Activated CD8-positive, alpha-beta T cell treated with anti-CD3 and anti-CD28 coated beads for 36 hours (primary cell): ENCODE results near the gene TMPRSS12. TPM values are rescaled to one million over a fixed set of nuclear protein-coding genes. Genes with fewer than 3 reads are reported as not detected.

ENCODE experiments used
- ATAC-seq: fragments of 200-7000 bp; cut with Tn5 transposase; one replicate; pipeline ENCODE4 v1.10.0; 2021; ENCODE audit warnings: mild to moderate bottlenecking, moderate library complexity
- CTCF ChIA-PET: fragments of 350-600 bp; sonication (Branson Sonifier 250); formaldehyde crosslinking; loops from one replicate; lab custom pipeline; 2021; ENCODE audit warnings: antibody characterized with exemption; lab: Charles Lee
- POLR2A ChIA-PET: fragments of 350-600 bp; sonication (Branson Sonifier 250); formaldehyde crosslinking; loops from one replicate; lab custom pipeline; 2021; ENCODE audit warnings: antibody characterized with exemption; lab: Charles Lee
- DNase-seq: peaks from one replicate; pipeline ENCODE4 v3.0.0-alpha.2; 2020
- H3K27ac Mint-ChIP-seq: one replicate; pipeline ENCODE4 v1.8.0; 2021; ENCODE audit warnings: mild to moderate bottlenecking, mixed read lengths
- H3K27me3 Mint-ChIP-seq: one replicate; pipeline ENCODE4 v1.8.0; 2021; ENCODE audit warnings: mixed read lengths
- H3K36me3 Mint-ChIP-seq: one replicate; pipeline ENCODE4 v1.8.0; 2021; ENCODE audit warnings: low read depth, mixed read lengths
- H3K4me1 Mint-ChIP-seq: one replicate; pipeline ENCODE4 v1.8.0; 2021; ENCODE audit warnings: low read depth, mixed read lengths
- H3K4me3 Mint-ChIP-seq: one replicate; pipeline ENCODE4 v1.8.0; 2021; ENCODE audit warnings: mild to moderate bottlenecking, moderate library complexity, mixed read lengths
- H3K9me3 Mint-ChIP-seq: one replicate; pipeline ENCODE4 v1.8.0; 2021; ENCODE audit warnings: mixed read lengths
- intact Hi-C: fragments of 100-400 bp; cut with micrococcal nuclease; formaldehyde crosslinking; loops from one replicate; pipeline ENCODE4 v1.10.0; 2022
- total RNA-seq, 2 experiments: library from RNA; stranded (reverse); gene quantifications; one replicate each; pipeline ENCODE4 v1.2.3, GENCODE V29; 2021
- TF ChIP-seq, protein P1 (sequence below): fragments of 200-600 bp; IDR thresholded peaks from one replicate; pipeline ENCODE4 v1.8.0; 2022; ENCODE audit warnings: antibody characterized with exemption, mild to moderate bottlenecking

Gene TMPRSS12
- total RNA-seq, 2 experiments from 2014 or later: not detected

DNA sequence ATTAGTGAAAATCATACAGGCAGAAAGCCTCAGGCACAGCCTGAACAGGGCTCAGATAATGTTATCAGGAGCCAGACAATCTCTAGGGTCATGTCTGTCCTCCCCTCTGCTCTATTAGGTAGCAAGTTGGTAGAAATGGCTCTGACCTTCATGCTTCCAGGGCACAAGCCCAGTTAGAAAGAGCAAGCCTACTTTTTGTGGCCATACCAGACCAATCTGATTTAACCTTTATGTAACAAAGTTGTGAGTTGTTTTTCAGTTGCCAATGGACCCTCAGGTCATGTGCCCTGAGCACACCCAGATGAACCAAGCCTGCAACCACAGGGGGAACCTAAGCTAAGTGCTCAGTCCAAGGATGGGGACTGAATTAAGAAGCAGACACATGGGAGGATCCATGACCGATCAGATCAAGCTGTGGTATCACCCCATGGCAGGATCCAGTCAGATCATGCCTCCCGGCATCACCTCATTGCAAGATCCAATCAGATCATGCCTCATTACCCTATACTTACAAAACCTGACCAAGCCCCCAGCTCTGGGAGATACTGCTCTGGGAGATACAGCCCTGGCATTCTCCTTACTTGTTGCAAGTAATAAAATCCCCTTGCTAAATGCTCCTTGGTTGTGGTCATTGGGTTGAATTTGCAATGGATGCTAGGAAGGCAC is 90.9 kb downstream of the TMPRSS12 start:
- CTCF ChIA-PET: no interaction called here
- peaks cover 3% of the 10 kb centered on the region for H3K36me3 Mint-ChIP-seq
- no peaks in the 10 kb centered on the region for H3K27me3 Mint-ChIP-seq
- POLR2A ChIA-PET: no interaction called here
- H3K4me3 Mint-ChIP-seq: no peak overlapping the region
- intact Hi-C loops: no loop called here
- DNase-seq: no peak
- no peak for ATAC-seq
- TF ChIP-seq, protein P1, sequence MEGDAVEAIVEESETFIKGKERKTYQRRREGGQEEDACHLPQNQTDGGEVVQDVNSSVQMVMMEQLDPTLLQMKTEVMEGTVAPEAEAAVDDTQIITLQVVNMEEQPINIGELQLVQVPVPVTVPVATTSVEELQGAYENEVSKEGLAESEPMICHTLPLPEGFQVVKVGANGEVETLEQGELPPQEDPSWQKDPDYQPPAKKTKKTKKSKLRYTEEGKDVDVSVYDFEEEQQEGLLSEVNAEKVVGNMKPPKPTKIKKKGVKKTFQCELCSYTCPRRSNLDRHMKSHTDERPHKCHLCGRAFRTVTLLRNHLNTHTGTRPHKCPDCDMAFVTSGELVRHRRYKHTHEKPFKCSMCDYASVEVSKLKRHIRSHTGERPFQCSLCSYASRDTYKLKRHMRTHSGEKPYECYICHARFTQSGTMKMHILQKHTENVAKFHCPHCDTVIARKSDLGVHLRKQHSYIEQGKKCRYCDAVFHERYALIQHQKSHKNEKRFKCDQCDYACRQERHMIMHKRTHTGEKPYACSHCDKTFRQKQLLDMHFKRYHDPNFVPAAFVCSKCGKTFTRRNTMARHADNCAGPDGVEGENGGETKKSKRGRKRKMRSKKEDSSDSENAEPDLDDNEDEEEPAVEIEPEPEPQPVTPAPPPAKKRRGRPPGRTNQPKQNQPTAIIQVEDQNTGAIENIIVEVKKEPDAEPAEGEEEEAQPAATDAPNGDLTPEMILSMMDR: no peak
- H3K9me3 Mint-ChIP-seq: peaks cover 7% of the 10 kb centered on the region
- H3K27ac Mint-ChIP-seq: no peak overlapping the region
- H3K4me1 Mint-ChIP-seq: no peaks in the 10 kb centered on the region

DNA sequence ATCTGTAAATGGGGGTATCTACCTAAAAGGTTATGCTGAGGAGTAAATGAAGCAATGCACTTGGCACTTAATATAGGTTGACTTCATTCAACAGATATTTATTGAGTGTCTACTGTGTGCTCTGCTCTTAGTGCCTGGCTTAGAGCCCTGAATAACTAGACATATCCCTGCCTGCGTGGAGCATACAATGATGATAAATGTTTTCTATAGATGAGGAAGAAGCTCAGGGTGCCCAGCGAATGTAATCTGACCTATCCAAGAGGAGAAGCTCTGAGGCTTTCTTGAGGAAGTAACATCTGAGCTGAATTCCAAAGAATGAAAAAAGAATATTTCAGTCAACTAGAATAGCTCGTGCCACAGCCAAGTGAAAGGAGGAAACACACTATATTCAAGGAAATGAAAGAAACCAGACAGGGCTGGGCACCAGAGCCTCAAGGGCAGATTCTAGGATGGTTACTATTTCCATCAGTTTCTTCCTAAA is 91.7 kb downstream of the TMPRSS12 start:
- Mint-ChIP-seq H3K27me3 (no peaks in the 10 kb centered on the region), H3K27ac (peak overlapping the region; percentile 27), H3K36me3 (peaks cover 6% of the 10 kb centered on the region), H3K4me1 (no peaks in the 10 kb centered on the region), H3K4me3 (no peak overlapping the region), H3K9me3 (peaks cover 9% of the 10 kb centered on the region)
- TF ChIP-seq, protein P1: no peak
- CTCF ChIA-PET: no interaction called here
- intact Hi-C loops: no loop called here
- DNase-seq: no peak
- ATAC-seq: no peak
- POLR2A ChIA-PET: no interaction called here

GRCh38 chr12:50934981-50935807 is 92.5 kb downstream of the TMPRSS12 start:
- Mint-ChIP-seq H3K4me1 (no peaks in the 10 kb centered on the region), H3K27ac (no peak overlapping the region), H3K9me3 (peaks cover 9% of the 10 kb centered on the region), H3K27me3 (no peaks in the 10 kb centered on the region), H3K36me3 (peaks cover 6% of the 10 kb centered on the region), H3K4me3 (no peak overlapping the region)
- ATAC-seq (no peak), DNase-seq (no peak)
- TF ChIP-seq, protein P1: no peak
- ChIA-PET POLR2A (no interaction called here), CTCF (no interaction called here)
- intact Hi-C loops: no loop called here

DNA sequence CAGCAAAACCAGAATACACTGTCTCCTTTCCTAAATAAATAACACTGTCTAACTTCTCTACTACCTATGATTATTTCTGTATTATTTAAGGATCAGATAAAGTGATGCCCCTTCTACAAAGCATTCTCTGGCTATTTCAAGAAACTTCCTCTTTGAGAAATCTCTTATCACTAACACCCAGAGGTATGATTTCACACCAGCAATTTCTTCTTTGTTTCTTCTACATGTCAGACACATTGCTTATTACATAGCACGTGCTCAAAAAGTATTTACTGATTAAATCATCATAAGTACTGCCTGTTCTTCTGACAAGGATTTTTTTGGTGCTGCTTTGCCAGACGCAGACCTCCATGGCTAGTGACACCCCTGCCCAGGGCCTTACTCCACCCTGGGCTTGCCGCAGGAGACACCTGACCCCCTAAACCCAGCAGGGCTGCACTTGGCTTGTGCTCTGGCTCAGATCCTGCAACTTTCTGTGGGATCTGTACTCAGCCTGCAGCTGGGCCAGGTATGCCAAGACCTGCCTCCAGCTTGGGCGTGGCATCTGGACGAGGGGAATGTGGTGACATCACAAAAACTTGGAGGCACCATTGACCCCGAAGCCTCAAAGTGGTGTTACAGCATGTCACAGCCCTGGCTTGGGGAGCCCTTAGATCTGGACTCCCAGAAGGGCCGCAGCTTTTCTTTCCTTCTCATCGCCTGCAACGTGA is 94.2 kb downstream of the TMPRSS12 start:
- H3K4me1 Mint-ChIP-seq: no peaks in the 10 kb centered on the region
- TF ChIP-seq, protein P1: no peak
- intact Hi-C loops: no loop called here
- peaks cover 9% of the 10 kb centered on the region for H3K9me3 Mint-ChIP-seq
- no peak for ATAC-seq
- no peak overlapping the region for H3K27ac Mint-ChIP-seq
- H3K36me3 Mint-ChIP-seq: peaks cover 6% of the 10 kb centered on the region
- CTCF ChIA-PET: no interaction called here
- no peaks in the 10 kb centered on the region for H3K27me3 Mint-ChIP-seq
- H3K4me3 Mint-ChIP-seq: no peak overlapping the region
- no peak for DNase-seq
- POLR2A ChIA-PET: no interaction called here

Other genes starting within 250 kb of the TMPRSS12 start
- 10 to 100 TPM; 46.6 to 49.8 TPM for gene ATF1, start 78.8 kb upstream of the TMPRSS12 start, total RNA-seq
- not detected for gene HIGD1C, start 109.6 kb downstream of the TMPRSS12 start, total RNA-seq
- 10 to 100 TPM; 21.6 to 23.9 TPM for gene SLC11A2, start 183.5 kb downstream of the TMPRSS12 start, total RNA-seq
- 10 to 100 TPM; 71.6 to 81.5 TPM for gene LETMD1, start 205.4 kb downstream of the TMPRSS12 start, total RNA-seq
- gene CSRNP2, start 240.7 kb downstream of the TMPRSS12 start, total RNA-seq: 1 to 10 TPM; 9.2 to 9.6 TPM